GM12878 (cell line): ENCODE results near the gene TMEM50B. TPM values are rescaled to one million over a fixed set of nuclear protein-coding genes. Genes with fewer than 3 reads are reported as not detected.

Source experiments
- ATAC-seq: fragments of 200-7000 bp; cut with Tn5 transposase; 3 replicates; pipeline ENCODE4 v1.9.1; 2020; ENCODE audit warnings: mild to moderate bottlenecking, moderate library complexity
- BruUV-seq: library from RNA; stranded (reverse); fragments of 400-500 nt; replicated peaks from 2 replicates; lab custom pipeline; 2021; lab: Mats Ljungman, UMichigan
- CTCF ChIA-PET: fragments of 300-600 bp; sonication (Branson Sonifier 250); formaldehyde crosslinking; extraction: SDS; loops from one replicate; lab custom pipeline; 2021; ENCODE audit warnings: inconsistent platforms; lab: Yijun Ruan, JAX
- POLR2A ChIA-PET: fragments of 350-600 bp; formaldehyde crosslinking; extraction: SDS; loops from one replicate; lab custom pipeline; 2021; ENCODE audit warnings: inconsistent platforms; lab: Charles Lee
- RAD21 ChIA-PET: fragments of 300-600 bp; sonication (Branson Sonifier 250); formaldehyde crosslinking; loops from one replicate; lab custom pipeline; 2023; ENCODE audit warnings: antibody characterized with exemption; ENCODE audit not compliant: unreplicated experiment; lab: Charles Lee
- SMC1A ChIA-PET: fragments of 300-600 bp; sonication (Branson Sonifier 250); formaldehyde crosslinking; loops from one replicate; lab custom pipeline; 2023; ENCODE audit not compliant: unreplicated experiment, uncharacterized antibody; lab: Charles Lee
- DNase-seq: peaks from one replicate; pipeline ENCODE4 v3.0.0-alpha.2; 2011; ENCODE audit warnings: low read depth, low spot score
- FAIRE-seq: peaks from 3 replicates; lab custom pipeline; 2011; peaks lifted over from hg19 to GRCh38; lab: Jason Lieb, UNC
- H2AFZ ChIP-seq: 2 replicates; pipeline ENCODE4 v1.6.0; 2011; ENCODE audit warnings: low read depth, low read length, control low read depth; ENCODE audit not compliant: control insufficient read depth
- H3K27ac ChIP-seq: 2 replicates; pipeline ENCODE4 v1.5.1; 2011; ENCODE audit warnings: control low read depth; ENCODE audit not compliant: control insufficient read depth, insufficient read depth
- H3K27me3 ChIP-seq, 2 experiments: replicated peaks in 1 of 2; 2 replicates each; pipeline versions ENCODE4 v1.6.0 to v1.6.1; 2011; ENCODE audit warnings: low read length in 1 of 2; ENCODE audit not compliant: control insufficient read depth in 2 of 2, insufficient read depth in 2 of 2
- H3K36me3 ChIP-seq, 2 experiments: 2 replicates each; pipeline ENCODE4 v1.5.1; 2011; ENCODE audit warnings: low read length in 1 of 2; ENCODE audit not compliant: control insufficient read depth in 2 of 2, insufficient read depth in 2 of 2
- H3K4me1 ChIP-seq: 2 replicates; pipeline ENCODE4 v1.6.1; 2011; ENCODE audit warnings: mild to moderate bottlenecking, low read length, moderate library complexity, mixed read lengths; ENCODE audit not compliant: control insufficient read depth, insufficient read depth
- H3K4me2 ChIP-seq: 2 replicates; pipeline ENCODE4 v1.6.0; 2011; ENCODE audit warnings: control low read depth; ENCODE audit not compliant: control insufficient read depth, insufficient read depth
- H3K4me3 ChIP-seq: fragments of 200-600 bp; sonication (generic); 2 replicates; pipeline ENCODE4 v1.5.1; 2016
- H3K79me2 ChIP-seq: 2 replicates; pipeline ENCODE4 v1.6.0; 2011; ENCODE audit warnings: low read length; ENCODE audit not compliant: control insufficient read depth, insufficient read depth
- H3K9ac ChIP-seq: 2 replicates; pipeline ENCODE4 v1.8.0; 2011; ENCODE audit warnings: low read length, control low read depth, mixed read lengths; ENCODE audit not compliant: control insufficient read depth, insufficient read depth
- H3K9me3 ChIP-seq: replicated peaks from 3 replicates; pipeline ENCODE4 v1.5.1; 2011; ENCODE audit warnings: mild to moderate bottlenecking, low read length; ENCODE audit not compliant: control insufficient read depth, insufficient read depth
- H4K20me1 ChIP-seq: 2 replicates; pipeline ENCODE4 v1.6.0; 2011; ENCODE audit not compliant: control insufficient read depth, insufficient read depth
- CBFB ChIP-seq: IDR thresholded peaks from 2 replicates; pipeline ENCODE4 v1.6.1; 2016; ENCODE audit warnings: antibody characterized with exemption, low read depth
- DPF2 ChIP-seq: fragments of 450-650 bp; IDR thresholded peaks from 2 replicates; pipeline ENCODE4 v1.6.1; 2017; ENCODE audit warnings: mild to moderate bottlenecking
- E4F1 ChIP-seq: fragments of 450-650 bp; IDR thresholded peaks from 2 replicates; pipeline ENCODE4 v1.6.1; 2018; ENCODE audit warnings: borderline replicate concordance, mild to moderate bottlenecking; ENCODE audit not compliant: partially characterized antibody
- NRF1 ChIP-seq: conservative IDR thresholded peaks from 2 replicates; pipeline ENCODE4 v1.6.1; 2011; ENCODE audit warnings: mild to moderate bottlenecking, low read depth, low read length, improper control_type of control experiment
- TCF3 ChIP-seq: IDR thresholded peaks from 2 replicates; pipeline ENCODE4 v1.6.1; 2012; ENCODE audit warnings: low read depth, mild to moderate bottlenecking, low read length, borderline replicate concordance; ENCODE audit not compliant: insufficient read depth
- ZNF217 ChIP-seq: fragments of 450-650 bp; IDR thresholded peaks from 2 replicates; pipeline ENCODE4 v1.6.1; 2017; ENCODE audit warnings: antibody characterized with exemption, mild to moderate bottlenecking
- ZSCAN29 ChIP-seq: fragments of 450-650 bp; IDR thresholded peaks from 2 replicates; pipeline ENCODE4 v1.6.1; 2017; ENCODE audit warnings: mild to moderate bottlenecking, moderate library complexity
- WGBS: methylation state at CpG from one replicate; pipeline ENCODE4 v1.1.6; 2016; ENCODE audit warnings: low lambda C conversion rate; ENCODE audit not compliant: insufficient replicate concordance, insufficient coverage; ENCODE audit errors: missing lambda C conversion rate; 5-methylcytosine and 5-hydroxymethylcytosine counted together
- in situ Hi-C: fragments of 300-500 bp; cut with MboI; formaldehyde crosslinking; loops from 9 replicates; pipeline ENCODE4 v1.14.3; 2018; ENCODE audit warnings: mixed read lengths
- intact Hi-C: fragments of 100-400 bp; cut with micrococcal nuclease; formaldehyde crosslinking; loops from one replicate; pipeline ENCODE4 v1.14.2; 2022; ENCODE audit not compliant: unreplicated experiment
- polyA plus RNA-seq, 11 experiments: library from polyadenylated mRNA; depleted of rRNA in 4 of 11; unstranded in 6 of 11; stranded (reverse) in 5 of 11; fragments of >200 nt; fragmentation: Nextera tagmentation in 4 of 11; fragmentation: Illumina TruSeq in 1 of 11; extraction: Ambion mirVana in 4 of 11; extraction: Trizol in 1 of 11; gene quantifications; 1 replicate in 1 of 11; 2 replicates in 10 of 11; pipeline versions ENCODE4 v1.2.1 to v1.2.3, GENCODE V29; 2011 to 2016; ENCODE audit warnings: inconsistent platforms in 2 of 11, missing spikeins in 2 of 11, low read depth in 1 of 11
- total RNA-seq, 4 experiments: library from RNA; depleted of rRNA in 3 of 4; stranded (reverse); fragments of >200 nt in 3 of 4; fragmentation: Illumina TruSeq in 1 of 4; extraction: Trizol in 1 of 4; gene quantifications; 2 replicates each; pipeline versions ENCODE4 v1.2.1 to v1.2.3, GENCODE V29; 2013 to 2021
- TF ChIP-seq, protein P1 (sequence below): fragments of 150-350 bp; IDR thresholded peaks from 2 replicates; pipeline ENCODE4 v1.6.1; 2014; ENCODE audit warnings: mild to moderate bottlenecking, low read depth, low read length
- TF ChIP-seq, protein P2 (sequence below): fragments of 450-650 bp; IDR thresholded peaks from 2 replicates; pipeline ENCODE4 v1.6.1; 2014; ENCODE audit warnings: mild to moderate bottlenecking
- TF ChIP-seq, protein P3 (sequence below): IDR thresholded peaks from 2 replicates; pipeline ENCODE4 v1.6.1; 2012; ENCODE audit warnings: low read depth, low read length, improper control_type of control experiment

The TMEM50B gene
- total and polyA plus RNA-seq, 10 of the 15 experiments (the other 5 are each of a cell fraction or from before 2014, with no cell fraction given): 12.1 to 42.1 (median 18.2) TPM

- 18% methylated on average over 4 of the region's 4 CpGs for WGBS
- H3K36me3 ChIP-seq: no peaks in the 10 kb centered on the region
- H2AFZ ChIP-seq: no peak overlapping the region
- H3K9me3 ChIP-seq: no peaks in the 10 kb centered on the region
- FAIRE-seq: no peak
- no peaks in the 10 kb centered on the region for H3K4me1 ChIP-seq
- no peak overlapping the region for H3K27ac ChIP-seq
- H3K4me2 ChIP-seq: no peak overlapping the region
- POLR2A ChIA-PET: interaction anchor here (1.3 kb wide), 1 partner anchor 16 kb away, joined by 3 read pairs; the partner anchor contains the start of gene TMEM50B
- H3K79me2 ChIP-seq: no peaks in the 10 kb centered on the region
- SMC1A ChIA-PET: no interaction called here
- intact Hi-C loops (no loop called here), in situ Hi-C loops (no loop called here)
- RAD21 ChIA-PET: no interaction called here
- CTCF ChIA-PET: interaction anchor here (0.7 kb wide), 1 partner anchor 21 kb away, joined by 3 read pairs; no protein-coding TSS in a partner anchor
- no peak for TF ChIP-seq NRF1
- no peak for TF ChIP-seq TCF3
- TF ChIP-seq, protein P1, sequence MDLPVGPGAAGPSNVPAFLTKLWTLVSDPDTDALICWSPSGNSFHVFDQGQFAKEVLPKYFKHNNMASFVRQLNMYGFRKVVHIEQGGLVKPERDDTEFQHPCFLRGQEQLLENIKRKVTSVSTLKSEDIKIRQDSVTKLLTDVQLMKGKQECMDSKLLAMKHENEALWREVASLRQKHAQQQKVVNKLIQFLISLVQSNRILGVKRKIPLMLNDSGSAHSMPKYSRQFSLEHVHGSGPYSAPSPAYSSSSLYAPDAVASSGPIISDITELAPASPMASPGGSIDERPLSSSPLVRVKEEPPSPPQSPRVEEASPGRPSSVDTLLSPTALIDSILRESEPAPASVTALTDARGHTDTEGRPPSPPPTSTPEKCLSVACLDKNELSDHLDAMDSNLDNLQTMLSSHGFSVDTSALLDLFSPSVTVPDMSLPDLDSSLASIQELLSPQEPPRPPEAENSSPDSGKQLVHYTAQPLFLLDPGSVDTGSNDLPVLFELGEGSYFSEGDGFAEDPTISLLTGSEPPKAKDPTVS: no peak
- no peak for TF ChIP-seq CBFB
- TF ChIP-seq ZSCAN29: no peak
- no peak for TF ChIP-seq E4F1
- no peak for TF ChIP-seq DPF2
- no peak for TF ChIP-seq ZNF217
- TF ChIP-seq, protein P2, sequence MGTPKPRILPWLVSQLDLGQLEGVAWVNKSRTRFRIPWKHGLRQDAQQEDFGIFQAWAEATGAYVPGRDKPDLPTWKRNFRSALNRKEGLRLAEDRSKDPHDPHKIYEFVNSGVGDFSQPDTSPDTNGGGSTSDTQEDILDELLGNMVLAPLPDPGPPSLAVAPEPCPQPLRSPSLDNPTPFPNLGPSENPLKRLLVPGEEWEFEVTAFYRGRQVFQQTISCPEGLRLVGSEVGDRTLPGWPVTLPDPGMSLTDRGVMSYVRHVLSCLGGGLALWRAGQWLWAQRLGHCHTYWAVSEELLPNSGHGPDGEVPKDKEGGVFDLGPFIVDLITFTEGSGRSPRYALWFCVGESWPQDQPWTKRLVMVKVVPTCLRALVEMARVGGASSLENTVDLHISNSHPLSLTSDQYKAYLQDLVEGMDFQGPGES: no peak
- TF ChIP-seq, protein P3, sequence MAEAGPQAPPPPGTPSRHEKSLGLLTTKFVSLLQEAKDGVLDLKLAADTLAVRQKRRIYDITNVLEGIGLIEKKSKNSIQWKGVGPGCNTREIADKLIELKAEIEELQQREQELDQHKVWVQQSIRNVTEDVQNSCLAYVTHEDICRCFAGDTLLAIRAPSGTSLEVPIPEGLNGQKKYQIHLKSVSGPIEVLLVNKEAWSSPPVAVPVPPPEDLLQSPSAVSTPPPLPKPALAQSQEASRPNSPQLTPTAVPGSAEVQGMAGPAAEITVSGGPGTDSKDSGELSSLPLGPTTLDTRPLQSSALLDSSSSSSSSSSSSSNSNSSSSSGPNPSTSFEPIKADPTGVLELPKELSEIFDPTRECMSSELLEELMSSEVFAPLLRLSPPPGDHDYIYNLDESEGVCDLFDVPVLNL: no peak
- no peak overlapping the region for H3K9ac ChIP-seq
- H4K20me1 ChIP-seq: no peaks in the 10 kb centered on the region
- H3K4me3 ChIP-seq: no peak overlapping the region
- no peak for ATAC-seq
- DNase-seq: no peak
- BruUV-seq: no TSS peak
- H3K27me3 ChIP-seq: no peaks in the 10 kb centered on the region
These were observed 16.0 kb upstream of the TMEM50B start for GRCh38 chr21:33495743-33496142.
